Naive thymus-derived CD4-positive, alpha-beta T cell (primary cell): ENCODE measurements around the gene ABTB1. TPM values are rescaled to one million over a fixed set of nuclear protein-coding genes. Genes with fewer than 3 reads are reported as not detected.

ENCODE experiments used
- ATAC-seq: fragments of 150-1000 bp; cut with Tn5 transposase; 2 replicates; pipeline ENCODE4 v1.10.0; 2021; ENCODE audit warnings: mild to moderate bottlenecking, moderate library complexity
- CTCF ChIA-PET: fragments of 350-600 bp; sonication (Branson Sonifier 250); formaldehyde crosslinking; loops from one replicate; lab custom pipeline; 2021; ENCODE audit warnings: antibody characterized with exemption; lab: Charles Lee
- POLR2A ChIA-PET: fragments of 350-600 bp; sonication (Branson Sonifier 250); formaldehyde crosslinking; loops from one replicate; lab custom pipeline; 2021; ENCODE audit warnings: antibody characterized with exemption, inconsistent platforms; lab: Charles Lee
- DNase-seq, 9 donors: peaks; one replicate each; pipeline versions ENCODE4 v3.0.0 to v3.0.0-alpha.2; 2020 to 2022; ENCODE audit warnings: mixed read lengths in 1 of 9
- H3K27ac ChIP-seq: one replicate; pipeline ENCODE4 v1.7.0; 2013; ENCODE audit warnings: mild to moderate bottlenecking, low read depth, low read length, moderate library complexity
- H3K27me3 ChIP-seq, 2 donors: one replicate each; pipeline ENCODE4 v1.7.0; 2013; ENCODE audit warnings: low read length in 2 of 2, mild to moderate bottlenecking in 2 of 2, moderate library complexity in 2 of 2; ENCODE audit not compliant: control insufficient read depth in 2 of 2, insufficient read depth in 2 of 2
- H3K36me3 ChIP-seq, 3 experiments: 1 replicate in 2 of 3; 2 replicates in 1 of 3; pipeline ENCODE4 v1.7.0; 2013; ENCODE audit warnings: low read length in 3 of 3, mild to moderate bottlenecking in 3 of 3, moderate library complexity in 1 of 3; ENCODE audit not compliant: insufficient read depth in 3 of 3, control insufficient read depth in 2 of 3
- H3K4me1 ChIP-seq, 2 donors: one replicate each; pipeline ENCODE4 v1.7.0; 2013; ENCODE audit warnings: low read length in 2 of 2, mild to moderate bottlenecking in 2 of 2, moderate library complexity in 1 of 2; ENCODE audit not compliant: control insufficient read depth in 2 of 2, insufficient read depth in 2 of 2
- H3K4me3 ChIP-seq: 2 replicates; pipeline ENCODE4 v1.7.0; 2013; ENCODE audit warnings: mild to moderate bottlenecking, low read length
- H3K9me3 ChIP-seq, 3 experiments: 1 replicate in 2 of 3; 2 replicates in 1 of 3; pipeline ENCODE4 v1.7.0; 2013; ENCODE audit warnings: low read length in 3 of 3; ENCODE audit not compliant: control insufficient read depth in 2 of 3
- H3K27ac Mint-ChIP-seq, 9 donors: one replicate each; pipeline ENCODE4 v1.8.0; 2020 to 2022; ENCODE audit warnings: mixed read lengths in 9 of 9, mild to moderate bottlenecking in 8 of 9, moderate library complexity in 5 of 9, inconsistent platforms in 2 of 9
- H3K27me3 Mint-ChIP-seq, 5 donors: one replicate each; pipeline ENCODE4 v1.8.0; 2021 to 2022; ENCODE audit warnings: mixed read lengths in 5 of 5, mild to moderate bottlenecking in 1 of 5
- H3K36me3 Mint-ChIP-seq, 5 donors: one replicate each; pipeline ENCODE4 v1.8.0; 2020 to 2022; ENCODE audit warnings: mixed read lengths in 5 of 5, mild to moderate bottlenecking in 3 of 5, inconsistent platforms in 1 of 5
- H3K4me1 Mint-ChIP-seq, 7 donors: one replicate each; pipeline ENCODE4 v1.8.0; 2020 to 2022; ENCODE audit warnings: mixed read lengths in 7 of 7, mild to moderate bottlenecking in 3 of 7, inconsistent platforms in 1 of 7
- H3K4me3 Mint-ChIP-seq, 10 donors: one replicate each; pipeline ENCODE4 v1.8.0; 2020 to 2022; ENCODE audit warnings: mild to moderate bottlenecking in 10 of 10, mixed read lengths in 10 of 10, moderate library complexity in 6 of 10, inconsistent platforms in 2 of 10
- H3K9me3 Mint-ChIP-seq, 11 donors: one replicate each; pipeline ENCODE4 v1.8.0; 2020 to 2022; ENCODE audit warnings: mixed read lengths in 11 of 11, mild to moderate bottlenecking in 4 of 11, inconsistent platforms in 1 of 11, moderate library complexity in 1 of 11
- intact Hi-C, 2 donors: fragments of 100-400 bp; cut with micrococcal nuclease; formaldehyde crosslinking; loops; one replicate each; pipeline ENCODE4 v1.15.1; 2023
- polyA plus RNA-seq, 2 donors: library from polyadenylated mRNA; unstranded; fragments of 300-500 nt; fragmentation: Illumina TruSeq; gene quantifications; one replicate each; pipeline ENCODE4 v1.2.3, GENCODE V29; 2021
- total RNA-seq, 6 experiments: library from RNA in 5 of 6; stranded (reverse) in 5 of 6; gene quantifications; 1 replicate in 5 of 6; 2 replicates in 1 of 6; pipeline ENCODE4 v1.2.3 and lab custom pipeline; 2021 to 2026

The ABTB1 gene
- total and polyA plus RNA-seq, 7 experiments from 2014 or later: 26.7 to 182 (median 115) TPM

- ATAC-seq: no peak
Measured at GRCh38 chr3:127662001-127662469, 10.7 kb upstream of the ABTB1 start.

GRCh38 chr3:127663151-127663550, 9.6 kb upstream of the ABTB1 start:
- Mint-ChIP-seq H3K9me3 (no peaks in the 10 kb centered on the region), H3K27ac (no peak overlapping the region), H3K4me1 (no peaks in the 10 kb centered on the region), H3K36me3 (peaks cover 0 to 13% (median 0%) of the 10 kb centered on the region in 5 donors), H3K27me3 (peaks cover 0 to 15% (median 0%) of the 10 kb centered on the region in 5 donors), H3K4me3 (no peak overlapping the region)
- ATAC-seq (no peak), DNase-seq (no peak)
- no peak overlapping the region for H3K27ac ChIP-seq
- no peaks in the 10 kb centered on the region for H3K4me1 ChIP-seq
- H3K4me3 ChIP-seq: no peak overlapping the region
- intact Hi-C loops: no loop called here
- no peaks in the 10 kb centered on the region for H3K9me3 ChIP-seq
- H3K27me3 ChIP-seq: no peaks in the 10 kb centered on the region
- POLR2A ChIA-PET: no interaction called here
- CTCF ChIA-PET: no interaction called here
- no peaks in the 10 kb centered on the region for H3K36me3 ChIP-seq

More at GRCh38 chr3:127662001-127662469, 10.7 kb upstream of the ABTB1 start:
- Histone ChIP-seq H3K27ac (no peak overlapping the region), H3K4me1 (no peaks in the 10 kb centered on the region), H3K4me3 (no peak overlapping the region), H3K36me3 (no peaks in the 10 kb centered on the region), H3K27me3 (no peaks in the 10 kb centered on the region), H3K9me3 (no peaks in the 10 kb centered on the region)
- no peak for DNase-seq
- Mint-ChIP-seq H3K4me1 (no peaks in the 10 kb centered on the region), H3K27me3 (peaks cover 0 to 22% (median 0%) of the 10 kb centered on the region in 5 donors), H3K36me3 (peaks cover 0 to 13% (median 0%) of the 10 kb centered on the region in 5 donors), H3K9me3 (no peaks in the 10 kb centered on the region), H3K4me3 (no peak overlapping the region), H3K27ac (no peak overlapping the region)
- intact Hi-C loops: no loop called here
- CTCF ChIA-PET: no interaction called here
- POLR2A ChIA-PET: interaction anchor here (1.4 kb wide), 1 partner anchor 10 kb away, joined by 5 read pairs; no protein-coding TSS in a partner anchor

- no peak for DNase-seq
- intact Hi-C loops: no loop called here
- peaks cover 0 to 12% (median 0%) of the 10 kb centered on the region in 5 donors for H3K36me3 Mint-ChIP-seq
Measured at GRCh38 chr3:127665165-127665564, 7.6 kb upstream of the ABTB1 start.

GRCh38 chr3:127665586-127665985, 7.2 kb upstream of the ABTB1 start:
- no peak overlapping the region for H3K4me3 Mint-ChIP-seq
- ATAC-seq (no peak), DNase-seq (no peak)
- CTCF ChIA-PET: no interaction called here
- Histone ChIP-seq H3K36me3 (no peaks in the 10 kb centered on the region), H3K27me3 (no peaks in the 10 kb centered on the region), H3K27ac (no peak overlapping the region), H3K4me1 (no peaks in the 10 kb centered on the region), H3K4me3 (no peak overlapping the region), H3K9me3 (no peaks in the 10 kb centered on the region)
- H3K36me3 Mint-ChIP-seq: peaks cover 0 to 9% (median 0%) of the 10 kb centered on the region in 5 donors
- peaks cover 0 to 6% (median 0%) of the 10 kb centered on the region in 5 donors for H3K27me3 Mint-ChIP-seq
- H3K27ac Mint-ChIP-seq: no peak overlapping the region
- H3K9me3 Mint-ChIP-seq: no peaks in the 10 kb centered on the region
- H3K4me1 Mint-ChIP-seq: no peaks in the 10 kb centered on the region
- POLR2A ChIA-PET: no interaction called here
- intact Hi-C loops: no loop called here

More at GRCh38 chr3:127665165-127665564, 7.6 kb upstream of the ABTB1 start:
- POLR2A ChIA-PET: no interaction called here
- no peak for ATAC-seq
- Mint-ChIP-seq H3K9me3 (no peaks in the 10 kb centered on the region), H3K27ac (no peak overlapping the region), H3K4me3 (no peak overlapping the region), H3K27me3 (peaks cover 0 to 6% (median 0%) of the 10 kb centered on the region in 5 donors), H3K4me1 (no peaks in the 10 kb centered on the region)
- Histone ChIP-seq H3K36me3 (no peaks in the 10 kb centered on the region), H3K27ac (no peak overlapping the region), H3K9me3 (no peaks in the 10 kb centered on the region), H3K27me3 (no peaks in the 10 kb centered on the region), H3K4me3 (no peak overlapping the region), H3K4me1 (no peaks in the 10 kb centered on the region)
- CTCF ChIA-PET: no interaction called here

GRCh38 chr3:127666676-127667075, 6.1 kb upstream of the ABTB1 start:
- Mint-ChIP-seq H3K27me3 (peaks cover 0 to 6% (median 0%) of the 10 kb centered on the region in 5 donors), H3K9me3 (no peaks in the 10 kb centered on the region), H3K27ac (no peak overlapping the region), H3K36me3 (peaks cover 0 to 8% (median 0%) of the 10 kb centered on the region in 5 donors), H3K4me3 (no peak overlapping the region), H3K4me1 (peaks cover 0 to 5% (median 3%) of the 10 kb centered on the region in 7 donors)
- Histone ChIP-seq H3K27me3 (no peaks in the 10 kb centered on the region), H3K27ac (no peak overlapping the region), H3K4me1 (peaks cover 0 to 2% of the 10 kb centered on the region in 2 donors), H3K4me3 (no peak overlapping the region), H3K9me3 (no peaks in the 10 kb centered on the region), H3K36me3 (no peaks in the 10 kb centered on the region)
- POLR2A ChIA-PET: no interaction called here
- DNase-seq: no peak
- no peak for ATAC-seq
- intact Hi-C loops: no loop called here
- CTCF ChIA-PET: no interaction called here

GRCh38 chr3:127667119-127667681, 5.6 kb upstream of the ABTB1 start:
- DNase-seq: no peak
- CTCF ChIA-PET: no interaction called here
- peaks cover 0 to 8% (median 5%) of the 10 kb centered on the region in 7 donors for H3K4me1 Mint-ChIP-seq

More at GRCh38 chr3:127667119-127667681, 5.6 kb upstream of the ABTB1 start:
- no peaks in the 10 kb centered on the region for H3K9me3 ChIP-seq
- Mint-ChIP-seq H3K36me3 (peaks cover 0 to 4% (median 0%) of the 10 kb centered on the region in 5 donors), H3K9me3 (no peaks in the 10 kb centered on the region), H3K27me3 (peaks cover 0 to 6% (median 0%) of the 10 kb centered on the region in 5 donors), H3K27ac (no peak overlapping the region), H3K4me3 (no peak overlapping the region)
- intact Hi-C loops: no loop called here
- H3K4me1 ChIP-seq: peaks cover 0 to 5% of the 10 kb centered on the region in 2 donors
- no peaks in the 10 kb centered on the region for H3K36me3 ChIP-seq
- POLR2A ChIA-PET: interaction anchor here (0.5 kb wide), 1 partner anchor 9 kb away, joined by 3 read pairs; no protein-coding TSS in a partner anchor
- H3K27ac ChIP-seq: no peak overlapping the region
- no peak overlapping the region for H3K4me3 ChIP-seq
- H3K27me3 ChIP-seq: no peaks in the 10 kb centered on the region
- no peak for ATAC-seq
